ENCODE data around the gene VIPR2.
"Not testable (repeated sequence)": the region's sequence is repeated elsewhere in the genome, so short reads cannot be mapped to it uniquely, and the experiment has no call there.

VIPR2 gene

DNA sequence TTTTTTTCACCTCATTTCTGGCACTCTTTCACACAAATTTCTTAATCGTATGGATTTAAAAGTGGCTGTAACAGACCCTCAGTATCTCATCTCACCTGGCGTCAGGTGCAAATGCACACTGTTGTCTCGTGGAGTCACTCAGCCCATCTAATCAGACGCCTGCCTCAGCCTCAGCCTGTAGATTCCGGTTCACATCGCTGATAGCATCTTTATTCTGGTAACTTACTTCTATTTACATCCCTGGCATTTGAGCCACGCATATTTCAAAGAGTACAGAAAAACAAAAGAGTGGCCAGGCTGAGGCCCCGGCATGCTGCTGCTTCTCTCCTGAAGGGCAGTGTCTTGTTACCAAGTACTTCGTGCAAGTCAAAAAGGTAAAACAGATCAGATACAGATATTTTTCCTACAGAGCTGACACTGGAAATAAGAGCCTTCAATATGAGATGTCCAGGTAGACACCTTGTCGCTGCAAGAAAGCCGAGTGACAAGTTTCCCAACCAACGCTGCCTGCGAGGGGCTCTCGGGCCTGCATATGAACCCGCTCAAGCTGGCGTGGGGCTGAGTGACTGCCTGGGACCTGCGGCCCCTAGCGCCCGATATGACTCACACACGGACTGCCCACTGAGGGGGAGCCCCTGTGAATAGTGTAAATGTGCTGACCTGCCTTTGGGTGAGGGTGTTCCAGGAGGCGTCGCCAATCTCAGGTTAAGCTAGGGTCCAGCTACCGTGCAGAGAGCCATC, 4.3 kb downstream of the VIPR2 start:
- DNase-seq (ENCODE audit: low read depth, low spot score) = no peak

DNA sequence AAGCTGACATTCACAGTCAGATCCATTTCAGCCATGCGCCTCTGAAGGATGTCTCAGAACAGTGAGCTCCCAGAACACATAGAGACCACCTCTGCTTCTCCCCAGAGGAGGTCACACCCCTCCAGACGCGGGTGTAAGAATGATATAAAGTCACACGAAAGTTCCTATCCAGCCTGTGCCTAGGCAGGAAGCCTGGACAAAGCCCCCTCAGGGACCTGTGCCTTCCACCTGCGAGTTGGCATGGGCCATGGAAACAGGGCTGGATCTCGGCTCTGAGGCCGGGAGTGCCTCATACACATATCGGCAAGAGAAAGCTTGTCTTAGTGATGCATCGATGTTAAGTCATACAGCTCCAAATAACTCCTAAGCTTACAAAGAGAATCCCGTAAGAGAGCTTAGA, 5.0 kb downstream of the VIPR2 start:
- no peak for DNase-seq (ENCODE audit: low read depth, low spot score)

DNA sequence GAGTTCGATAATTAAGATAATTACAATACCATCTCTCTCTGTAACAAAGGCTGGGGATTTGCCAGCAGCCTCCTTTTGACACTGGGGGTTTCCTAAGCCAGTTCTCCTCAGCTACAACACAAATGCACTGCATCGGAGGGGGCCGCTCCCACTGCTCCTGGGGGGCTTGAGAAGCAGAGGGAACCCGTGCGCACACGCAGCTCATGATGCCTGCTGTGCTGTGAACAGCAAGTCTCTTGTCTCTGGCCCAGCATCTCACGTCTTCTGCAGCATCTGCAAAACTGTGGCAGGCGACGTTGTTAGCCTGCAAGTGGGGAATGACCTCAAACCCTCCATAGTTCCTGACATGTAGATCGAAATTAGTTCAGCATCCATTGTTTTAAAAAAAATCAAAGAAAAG, 5.5 kb downstream of the VIPR2 start:
- no peak for DNase-seq (ENCODE audit: low read depth, low spot score)

DNA sequence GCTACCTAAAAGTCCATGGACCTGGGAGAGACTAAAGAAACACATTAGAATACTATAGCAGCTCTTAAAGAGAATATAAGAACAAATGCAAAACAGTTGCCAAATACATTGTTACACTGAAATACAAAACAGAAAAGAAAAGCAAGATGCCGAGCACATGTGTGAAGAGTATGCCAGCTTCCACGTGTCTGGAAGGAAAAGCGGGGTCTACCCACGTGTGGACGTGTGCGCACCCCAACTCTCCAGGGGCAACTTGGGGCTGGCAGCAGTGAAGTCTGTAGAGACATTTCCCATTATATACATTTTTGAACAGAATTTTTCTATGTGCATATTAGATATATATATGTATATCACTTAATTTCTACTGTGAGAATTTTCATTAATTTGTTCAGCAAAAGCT, 6.2 kb downstream of the VIPR2 start:
- no peak for DNase-seq (ENCODE audit: low read depth, low spot score)

DNA sequence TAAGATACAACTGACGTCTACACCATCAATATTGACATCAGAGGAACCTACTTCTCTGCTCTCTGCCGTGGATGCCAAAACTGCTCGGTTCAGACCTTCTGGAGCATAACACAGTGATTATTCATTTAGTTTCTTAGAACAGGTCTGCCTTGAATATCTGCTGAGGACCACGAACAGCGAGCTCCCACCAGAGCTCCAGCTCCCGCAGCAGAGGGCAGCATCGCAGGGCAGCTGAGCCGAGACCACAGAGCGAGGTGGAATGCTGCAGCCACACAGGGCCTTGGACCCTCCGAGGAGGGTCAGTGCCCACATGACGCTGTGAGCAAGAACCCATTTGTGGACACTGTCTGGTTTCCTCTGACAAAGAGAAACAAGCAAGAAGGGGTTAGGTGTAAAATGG, 6.8 kb downstream of the VIPR2 start:
- no peak for DNase-seq (ENCODE audit: low read depth, low spot score)

DNA sequence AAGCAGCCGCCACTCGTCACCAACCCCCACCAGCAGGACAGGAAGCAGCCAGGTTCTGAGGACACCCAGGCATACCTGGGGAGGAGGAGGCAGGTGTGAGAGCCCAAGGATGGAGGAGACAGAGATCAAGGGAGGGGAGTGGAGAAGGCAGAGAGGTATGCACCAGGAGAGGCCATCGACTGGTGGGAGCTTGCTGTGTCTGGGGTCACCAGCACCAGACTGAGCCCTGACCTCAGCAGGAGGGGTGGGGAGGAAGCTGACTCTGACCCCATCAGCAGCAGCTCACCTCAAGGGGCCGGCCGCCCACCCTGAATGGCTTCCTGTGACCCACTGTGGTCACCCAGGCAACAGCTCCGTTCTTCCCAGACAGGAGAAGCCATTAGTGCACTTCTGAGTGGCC, 7.8 kb downstream of the VIPR2 start:
- DNase-seq (ENCODE audit: low read depth, low spot score) = no peak

DNA sequence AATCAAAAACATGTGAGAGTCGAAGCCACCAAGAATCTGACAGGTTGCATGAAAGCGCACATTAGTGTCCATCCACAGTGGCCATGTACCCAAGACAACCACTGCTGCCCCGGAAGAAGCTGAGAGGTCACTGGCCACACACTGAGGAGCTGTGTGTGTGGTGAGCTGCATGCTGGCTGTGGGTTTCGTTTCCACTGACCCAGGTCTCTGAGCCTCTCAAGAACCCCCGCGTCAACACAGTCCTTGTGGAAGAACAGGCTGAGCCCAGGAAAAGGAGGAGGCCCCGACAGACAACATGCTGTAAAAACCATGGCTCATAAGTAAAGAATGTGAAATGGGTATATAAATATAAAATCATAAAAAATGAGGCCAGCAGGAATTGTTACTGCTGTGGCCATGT, 8.2 kb downstream of the VIPR2 start:
- no peak for DNase-seq (ENCODE audit: low read depth, low spot score)

DNA sequence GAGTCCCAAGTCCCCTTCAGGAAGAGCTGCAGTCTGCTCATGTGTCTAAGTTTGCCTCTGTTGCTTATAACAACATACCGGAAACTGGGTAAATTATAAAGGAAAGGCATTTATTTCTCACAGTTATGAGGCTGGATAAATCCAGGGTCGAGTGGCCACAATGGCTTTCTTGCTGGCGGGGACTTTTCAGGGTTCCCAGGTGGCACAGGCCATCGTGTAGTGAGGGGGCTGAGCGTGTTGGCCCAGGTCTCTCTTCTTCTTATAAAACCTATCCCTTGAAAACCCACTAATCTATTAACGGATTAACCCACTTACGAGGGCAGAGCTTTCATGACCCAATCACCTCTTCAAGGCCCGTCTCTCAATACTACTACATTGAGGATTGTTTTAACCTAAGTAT, 8.7 kb downstream of the VIPR2 start:
- DNase-seq (ENCODE audit: low read depth, low spot score) = no peak

DNA sequence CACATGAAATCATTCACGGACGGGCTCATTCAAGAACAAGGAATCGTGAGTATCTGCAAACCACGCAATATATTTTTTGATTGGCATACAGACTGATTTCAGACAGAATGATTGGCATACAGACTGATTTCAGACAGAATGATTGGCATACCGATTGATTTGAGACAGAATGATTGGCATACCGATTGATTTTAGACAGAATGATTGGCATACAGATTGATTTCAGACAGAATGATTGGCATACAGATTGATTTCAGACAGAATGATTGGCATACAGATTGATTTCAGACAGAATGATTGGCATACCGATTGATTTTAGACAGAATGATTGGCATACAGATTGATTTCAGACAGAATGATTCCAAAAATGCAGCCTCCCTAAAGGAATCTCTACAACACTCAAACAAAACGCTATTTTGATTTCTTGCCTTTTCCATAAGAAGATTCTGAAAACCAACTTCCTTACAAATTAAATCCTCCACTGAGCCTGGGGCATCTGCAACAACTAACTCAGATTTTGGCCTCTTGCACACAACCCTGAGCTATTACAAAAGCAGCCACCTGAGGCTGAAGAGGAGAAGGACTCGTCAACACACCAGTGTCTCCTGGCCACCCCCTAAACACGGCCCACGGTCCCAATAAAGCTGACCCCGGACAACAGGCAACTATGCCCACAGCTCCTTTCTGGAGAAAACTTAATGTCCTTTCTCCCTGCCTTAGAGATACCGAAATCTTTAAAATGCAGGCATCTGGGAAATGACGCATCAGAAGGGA, 11.8 kb downstream of the VIPR2 start:
- not testable (repeated sequence) for DNase-seq (ENCODE audit: low read depth, low spot score)

DNA sequence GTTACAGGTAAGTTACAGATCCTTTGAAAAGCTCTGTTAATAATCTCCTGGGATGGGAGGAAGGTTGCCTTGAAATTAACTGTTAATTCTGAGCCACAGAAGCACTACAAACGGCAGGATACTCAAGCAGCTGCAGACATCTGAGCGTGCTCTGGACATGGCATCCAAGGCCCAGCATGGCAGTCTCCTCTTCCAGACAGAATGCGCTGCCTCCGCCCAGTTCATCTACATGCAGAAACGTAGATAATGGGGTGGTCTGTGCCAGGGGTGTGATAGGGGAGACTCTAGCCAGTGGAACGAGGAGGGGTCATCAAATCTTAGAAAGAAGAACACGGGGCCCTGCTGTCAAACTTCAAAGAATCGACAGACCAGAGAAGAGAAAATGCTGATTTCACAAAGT, 13.8 kb downstream of the VIPR2 start:
- DNase-seq (ENCODE audit: low read depth, low spot score) = no peak

DNA sequence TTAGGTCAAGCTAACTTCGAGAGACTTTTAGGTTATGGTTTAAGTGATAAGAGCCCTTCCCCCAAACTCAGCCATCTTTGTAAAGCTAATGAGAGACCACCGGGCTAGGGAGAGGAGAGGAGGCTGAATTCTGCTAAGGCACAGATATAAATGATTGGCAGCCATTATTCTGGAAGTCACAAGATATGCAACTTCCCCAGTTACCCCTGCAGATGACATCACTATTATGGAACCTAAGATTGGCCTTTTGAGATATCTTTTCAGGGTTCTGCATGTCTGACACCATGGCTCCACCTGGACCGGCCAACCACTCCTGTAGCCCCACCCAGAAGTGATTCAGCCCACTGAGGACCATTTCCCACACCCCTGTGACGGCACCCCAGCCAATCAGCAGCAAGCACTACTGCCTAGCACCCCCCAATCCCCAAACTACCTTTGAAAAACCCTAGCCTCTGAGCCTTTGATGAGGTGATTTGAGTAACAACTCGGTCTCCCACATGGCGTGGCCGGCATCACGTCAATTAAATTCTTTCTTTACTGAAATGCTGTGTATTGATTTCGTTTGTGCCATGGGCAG, 14.4 kb downstream of the VIPR2 start:
- DNase-seq (ENCODE audit: low read depth, low spot score) = no peak

DNA sequence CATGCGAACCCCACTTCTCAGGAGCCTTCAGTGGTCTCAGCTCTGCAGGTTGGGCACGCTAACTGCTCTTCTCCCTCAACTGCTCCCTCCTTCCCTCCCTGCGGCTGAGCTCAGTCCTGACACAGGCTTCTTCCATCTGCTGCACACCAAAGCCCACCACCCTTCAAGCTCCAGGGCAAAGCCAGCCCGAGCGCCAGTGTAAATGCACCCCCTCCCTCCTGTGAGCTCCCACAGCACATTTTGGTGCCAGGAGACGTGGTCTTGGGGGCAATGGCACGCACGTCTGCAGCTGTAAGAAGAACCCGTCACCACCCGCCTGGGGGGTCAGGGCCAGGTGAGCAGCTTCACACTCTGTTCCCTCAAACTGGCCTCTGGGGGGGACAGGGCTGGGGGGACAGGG, 15.9 kb downstream of the VIPR2 start:
- no peak for DNase-seq (ENCODE audit: low read depth, low spot score)

DNA sequence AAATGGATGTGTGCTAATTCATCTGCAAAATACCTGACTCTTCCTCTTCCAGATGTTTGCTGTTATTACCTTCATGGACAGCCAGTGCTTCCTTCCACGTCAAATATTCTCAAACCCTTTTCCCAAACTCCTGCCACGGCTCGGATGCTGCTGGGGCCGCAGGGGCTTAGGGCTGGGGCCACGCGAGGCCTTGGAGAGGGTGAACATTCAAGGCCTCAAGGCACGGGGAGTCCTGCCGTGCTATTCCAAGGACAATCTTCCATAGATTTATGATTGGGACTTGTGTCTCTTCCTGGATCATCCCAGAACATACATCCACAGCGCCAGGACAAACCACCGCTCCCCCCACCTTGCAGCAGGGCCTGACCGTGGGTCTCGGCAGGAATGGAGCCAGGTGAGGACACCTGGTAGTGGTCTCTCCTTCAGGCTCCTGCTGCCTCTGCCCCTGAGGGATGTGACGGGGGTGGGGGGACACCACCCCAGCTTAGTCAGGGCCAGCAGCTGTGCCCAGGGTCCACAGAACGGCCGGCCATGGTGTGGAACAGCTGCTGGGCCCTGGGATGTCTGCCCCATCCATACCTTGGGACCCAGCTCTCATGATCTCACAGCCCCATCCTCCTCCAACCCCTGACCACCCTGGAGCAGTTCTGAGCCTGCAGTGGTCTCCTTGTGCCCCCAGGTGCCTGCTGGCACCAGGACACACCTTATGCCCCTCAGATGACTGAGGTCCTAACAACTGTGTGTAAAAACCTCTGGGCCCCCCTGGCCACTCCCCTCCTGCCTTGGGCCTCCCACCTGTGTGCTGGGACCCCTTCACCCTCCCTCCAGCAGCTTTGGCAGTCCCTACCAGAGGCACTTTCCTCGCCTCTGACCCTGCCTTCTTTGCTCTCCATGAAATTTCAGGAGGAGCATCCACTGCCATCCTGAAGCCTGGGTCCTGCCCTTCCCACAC, 16.7 kb downstream of the VIPR2 start:
- DNase-seq (ENCODE audit: low read depth, low spot score) = no peak

DNA sequence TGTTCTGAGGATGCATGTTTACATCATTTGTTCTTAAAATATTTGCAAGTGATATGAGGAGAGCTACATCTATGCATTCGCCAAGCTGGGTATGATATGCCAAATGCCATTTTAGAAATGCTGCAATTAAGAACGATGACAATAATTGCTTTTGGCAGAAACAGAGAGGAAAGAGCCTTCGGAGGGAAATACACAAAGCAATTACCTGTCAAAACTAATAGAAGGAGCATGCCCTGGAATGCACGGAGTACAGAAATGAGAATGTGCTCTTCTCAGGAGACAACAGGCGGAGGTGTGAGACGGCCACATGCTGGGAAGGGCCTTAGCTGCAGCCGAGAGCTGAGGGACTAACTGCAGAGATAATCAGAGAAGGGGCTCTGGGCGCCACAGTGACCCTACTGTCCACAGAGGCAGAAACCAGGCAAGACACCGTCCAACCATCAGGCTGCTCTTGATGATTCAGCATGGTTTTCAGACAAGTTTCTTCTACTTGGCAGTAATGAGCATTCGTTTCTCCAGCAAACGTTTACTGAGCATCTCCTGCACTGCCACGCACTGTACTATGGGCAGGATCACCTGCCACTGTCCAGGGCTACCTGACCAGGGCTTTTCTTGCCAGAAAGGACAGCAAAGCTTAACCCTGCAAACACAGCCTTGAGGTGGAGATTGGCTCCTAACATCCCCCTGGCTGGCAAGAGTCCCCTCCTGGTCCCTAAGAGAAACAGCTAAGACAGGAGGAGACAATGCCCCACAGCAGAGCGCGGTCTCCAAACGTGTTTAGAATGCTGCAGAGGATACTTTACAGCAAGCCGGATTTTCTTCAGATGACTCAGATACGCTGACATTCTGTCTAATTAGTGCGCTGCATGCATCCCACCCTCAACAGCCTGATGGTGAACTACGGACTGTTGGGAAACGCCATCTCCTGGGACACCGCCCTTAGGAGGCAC, 18.1 kb downstream of the VIPR2 start:
- DNase-seq (ENCODE audit: low read depth, low spot score) = peak; percentile 13

DNA sequence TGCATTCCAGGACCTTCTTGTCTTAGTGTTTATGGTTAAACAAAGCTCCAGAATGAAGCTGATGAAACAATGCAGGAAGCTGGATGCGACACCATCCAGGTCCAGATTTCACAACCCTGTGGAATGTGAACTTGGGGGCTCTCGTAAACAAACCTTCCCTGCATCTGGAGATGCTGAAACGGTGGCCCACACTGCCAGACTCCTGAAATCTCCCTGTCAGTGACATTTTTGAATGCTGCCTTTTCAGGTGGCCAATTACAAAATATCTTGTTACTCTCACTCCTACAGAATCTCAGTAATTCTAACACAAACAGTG, 18.8 kb downstream of the VIPR2 start:
- DNase-seq (ENCODE audit: low read depth, low spot score) = no peak

DNA sequence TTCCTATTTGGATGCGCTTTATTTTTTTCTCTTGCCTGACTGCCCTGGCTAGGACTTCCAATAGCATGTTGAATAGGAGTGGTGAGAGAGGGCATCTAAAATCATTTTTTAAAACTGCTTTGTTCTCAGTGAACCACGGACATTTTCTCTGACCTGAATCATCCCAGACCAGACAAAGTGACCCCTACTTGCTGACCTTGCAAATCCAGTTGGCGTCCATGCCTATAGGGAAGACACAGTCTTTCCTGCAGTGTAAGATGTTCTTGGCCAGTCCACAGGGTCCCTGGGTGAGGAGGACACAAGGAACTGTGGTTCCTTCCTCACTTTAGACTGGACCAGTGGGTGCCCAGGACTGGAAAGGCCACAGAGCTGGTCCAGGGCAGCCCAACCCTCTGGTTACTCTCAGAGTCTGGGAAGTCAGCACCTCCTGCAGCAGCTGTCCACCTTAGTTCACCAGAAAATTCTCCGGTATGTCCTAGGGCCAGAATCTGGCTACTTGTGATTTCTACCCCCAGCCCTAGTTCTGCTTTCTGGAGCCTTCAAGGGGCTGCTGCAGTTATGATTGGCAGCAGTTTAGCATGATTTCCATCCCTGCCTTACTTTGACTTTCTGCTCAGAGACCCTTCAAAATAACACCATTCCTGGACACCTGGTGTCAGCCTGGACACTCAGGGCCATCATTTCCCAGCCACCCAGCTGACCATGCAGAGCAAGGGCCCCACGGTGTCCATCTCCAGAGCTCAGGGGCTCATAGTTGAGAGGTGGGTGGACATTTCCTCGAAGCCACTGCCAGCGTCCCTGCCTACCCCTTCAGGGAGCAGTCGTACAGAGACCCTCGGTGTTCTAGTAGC, 19.3 kb downstream of the VIPR2 start:
- DNase-seq (ENCODE audit: low read depth, low spot score) = no peak

DNA sequence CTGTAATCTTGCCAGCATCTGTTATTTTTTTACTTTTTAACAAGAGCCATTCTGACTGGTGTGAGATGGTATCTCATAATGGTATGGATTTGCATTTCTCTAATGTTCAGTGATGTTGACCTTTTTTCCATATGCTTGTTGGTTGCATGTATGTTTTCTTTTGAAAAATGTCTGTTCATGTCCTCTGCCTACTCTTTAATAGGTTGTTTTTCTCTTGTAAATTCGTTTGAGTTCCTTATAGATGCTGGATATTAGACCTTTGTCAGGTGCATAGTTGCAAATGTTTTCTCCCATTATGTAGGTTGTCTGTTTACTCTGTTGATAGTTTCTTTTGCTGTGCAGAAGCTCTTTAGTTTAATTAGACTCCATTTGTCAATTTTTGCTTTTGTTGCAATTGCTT, 20.9 kb downstream of the VIPR2 start:
- not testable (repeated sequence) for DNase-seq (ENCODE audit: low read depth, low spot score)

DNA sequence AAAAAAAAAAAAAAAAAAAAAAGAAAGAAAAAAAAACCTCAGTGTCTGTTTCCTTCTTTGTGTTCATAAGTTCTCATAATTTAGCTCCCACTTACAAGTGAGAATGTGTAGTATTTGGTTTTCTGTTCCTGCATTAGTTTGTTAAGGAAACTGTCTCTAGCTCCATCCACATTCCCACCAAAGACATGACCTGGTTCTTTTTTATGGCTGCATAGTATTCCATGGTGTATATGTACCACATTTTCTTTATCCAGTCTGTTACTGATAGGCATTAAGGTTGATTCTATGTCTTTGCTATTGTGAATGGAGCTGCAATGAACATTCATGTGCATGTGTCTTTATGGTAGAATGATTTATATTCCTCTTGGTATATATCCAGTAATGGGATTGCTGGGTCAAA, 21.4 kb downstream of the VIPR2 start:
- DNase-seq (ENCODE audit: low read depth, low spot score) = not testable (repeated sequence)

DNA sequence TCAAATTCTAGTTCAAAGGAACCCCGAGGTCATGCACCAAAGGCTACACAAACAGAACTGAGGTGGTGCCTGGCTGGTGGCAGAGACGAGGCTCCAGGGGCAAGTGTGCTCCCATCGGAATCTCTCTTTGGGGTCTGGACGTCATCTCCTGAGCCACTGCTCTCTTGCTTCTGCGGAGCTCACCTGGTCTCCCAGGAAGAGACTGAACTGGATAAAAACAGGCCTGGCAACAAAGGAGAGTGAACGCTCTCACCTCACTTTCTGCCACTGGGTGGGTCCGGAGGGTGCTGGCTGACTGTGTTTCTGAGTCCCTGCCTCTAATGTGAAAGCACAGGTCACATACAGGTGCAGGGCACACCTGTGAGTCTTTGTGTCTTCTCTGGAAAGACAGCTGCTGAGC, 22.4 kb downstream of the VIPR2 start:
- DNase-seq (ENCODE audit: low read depth, low spot score) = no peak

DNA sequence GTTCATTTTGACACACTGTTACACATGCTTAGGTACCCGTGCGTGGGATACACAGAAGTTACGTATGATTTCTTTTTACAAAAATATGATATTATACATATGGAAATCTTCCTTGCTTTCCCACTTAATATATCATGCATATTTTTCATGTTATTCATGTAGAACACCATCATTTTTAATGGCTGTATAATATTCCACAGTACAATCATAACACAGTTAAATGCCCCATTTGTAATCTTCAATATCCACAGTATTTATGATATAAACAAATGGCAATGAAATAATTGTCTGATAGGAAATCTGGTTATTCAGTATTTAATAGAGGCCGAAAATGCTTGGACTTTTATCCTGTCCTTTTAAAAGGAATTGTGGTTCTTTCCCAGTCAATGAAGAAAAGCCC, 23.2 kb downstream of the VIPR2 start:
- DNase-seq (ENCODE audit: low read depth, low spot score) = no peak
